Astrocyte of the cerebellum (primary cell): ENCODE results near the gene EEF1AKMT4.

Experiments used
- DNase-seq: peaks from one replicate; pipeline ENCODE4 v3.0.0-alpha.2; 2011; ENCODE audit warnings: low read depth
- H3K4me3 ChIP-seq: 2 replicates; pipeline ENCODE4 v1.5.1; 2011; ENCODE audit warnings: mild to moderate bottlenecking, low read depth, low read length, moderate library complexity
- in situ Hi-C: cut with HindIII; loops from 2 replicates; pipeline ENCODE4 v1.10.0; 2017; ENCODE audit warnings: low sequenced_read_pairs
- TF ChIP-seq, protein P1 (sequence below): IDR thresholded peaks from 2 replicates; pipeline ENCODE4 v1.5.1; 2012; ENCODE audit warnings: low read length, low read depth, moderate library complexity, mild to moderate bottlenecking; ENCODE audit errors: missing control alignments

Gene EEF1AKMT4

DNA sequence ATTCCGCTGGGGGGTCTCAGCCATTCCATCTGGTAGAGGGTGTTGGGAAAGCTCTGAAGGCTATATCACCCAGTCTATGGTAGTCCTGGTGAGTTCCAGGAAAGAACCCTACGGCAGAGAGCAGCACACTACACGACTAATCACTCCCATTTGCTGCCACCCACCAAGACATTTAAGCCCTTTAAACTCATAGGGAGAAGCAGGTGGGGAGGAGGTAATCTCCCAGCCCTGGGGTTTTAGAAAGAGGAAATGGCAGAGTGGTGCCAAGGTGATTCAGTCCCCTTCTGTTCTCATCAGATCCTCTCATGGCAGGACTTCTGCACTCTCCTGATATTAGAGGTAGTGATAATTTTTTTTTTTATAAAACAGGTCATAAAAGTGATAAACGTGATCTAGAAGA lies 30.7 kb upstream of the EEF1AKMT4 start:
- H3K4me3 ChIP-seq, result no peak overlapping the region
- in situ Hi-C loops, result no loop called here
- DNase-seq, result no peak
- TF ChIP-seq, protein P1, sequence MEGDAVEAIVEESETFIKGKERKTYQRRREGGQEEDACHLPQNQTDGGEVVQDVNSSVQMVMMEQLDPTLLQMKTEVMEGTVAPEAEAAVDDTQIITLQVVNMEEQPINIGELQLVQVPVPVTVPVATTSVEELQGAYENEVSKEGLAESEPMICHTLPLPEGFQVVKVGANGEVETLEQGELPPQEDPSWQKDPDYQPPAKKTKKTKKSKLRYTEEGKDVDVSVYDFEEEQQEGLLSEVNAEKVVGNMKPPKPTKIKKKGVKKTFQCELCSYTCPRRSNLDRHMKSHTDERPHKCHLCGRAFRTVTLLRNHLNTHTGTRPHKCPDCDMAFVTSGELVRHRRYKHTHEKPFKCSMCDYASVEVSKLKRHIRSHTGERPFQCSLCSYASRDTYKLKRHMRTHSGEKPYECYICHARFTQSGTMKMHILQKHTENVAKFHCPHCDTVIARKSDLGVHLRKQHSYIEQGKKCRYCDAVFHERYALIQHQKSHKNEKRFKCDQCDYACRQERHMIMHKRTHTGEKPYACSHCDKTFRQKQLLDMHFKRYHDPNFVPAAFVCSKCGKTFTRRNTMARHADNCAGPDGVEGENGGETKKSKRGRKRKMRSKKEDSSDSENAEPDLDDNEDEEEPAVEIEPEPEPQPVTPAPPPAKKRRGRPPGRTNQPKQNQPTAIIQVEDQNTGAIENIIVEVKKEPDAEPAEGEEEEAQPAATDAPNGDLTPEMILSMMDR, result no peak

DNA sequence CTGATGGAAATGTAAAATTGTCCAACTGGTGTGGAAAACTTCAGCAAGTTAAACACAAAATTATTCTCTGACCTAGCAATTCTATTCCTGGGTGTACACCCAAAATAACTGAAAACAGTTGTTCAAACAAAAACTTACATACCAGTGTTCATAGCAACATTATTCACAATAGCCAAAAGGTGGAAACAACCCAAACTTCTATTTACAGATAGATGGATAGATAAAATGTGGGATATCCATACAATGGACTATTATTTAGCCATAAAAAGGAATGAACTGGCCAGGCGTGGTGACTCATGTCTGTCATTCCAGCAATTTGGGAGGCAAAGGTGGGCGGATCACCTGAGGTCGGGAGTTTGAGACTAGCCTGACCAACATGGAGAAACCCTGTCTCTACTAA lies 27.0 kb upstream of the EEF1AKMT4 start:
- H3K4me3 ChIP-seq, result no peak overlapping the region
- in situ Hi-C loops, result no loop called here
- DNase-seq, result no peak
- TF ChIP-seq, protein P1, result no peak

DNA sequence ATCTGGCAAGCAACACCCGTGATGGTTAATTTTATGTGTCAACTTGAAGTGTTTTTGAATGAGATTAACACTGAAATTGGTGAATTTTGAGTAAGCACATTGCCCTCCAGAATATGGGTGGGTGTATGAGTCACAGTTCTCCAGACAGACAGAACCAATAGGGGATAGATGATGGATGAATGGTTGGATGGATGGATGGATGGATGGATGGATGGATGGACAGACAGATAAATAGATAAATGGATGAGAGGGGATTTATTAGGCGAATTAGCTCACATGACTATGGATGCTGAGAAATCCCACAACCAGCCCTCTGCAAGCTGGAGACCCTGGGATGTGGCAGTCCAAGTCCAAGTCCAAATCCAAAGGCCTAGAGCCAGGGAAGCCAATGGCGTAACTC lies 25.5 kb upstream of the EEF1AKMT4 start:
- TF ChIP-seq, protein P1, result no peak
- in situ Hi-C loops, result no loop called here
- DNase-seq, result no peak
- no peak overlapping the region for H3K4me3 ChIP-seq

DNA sequence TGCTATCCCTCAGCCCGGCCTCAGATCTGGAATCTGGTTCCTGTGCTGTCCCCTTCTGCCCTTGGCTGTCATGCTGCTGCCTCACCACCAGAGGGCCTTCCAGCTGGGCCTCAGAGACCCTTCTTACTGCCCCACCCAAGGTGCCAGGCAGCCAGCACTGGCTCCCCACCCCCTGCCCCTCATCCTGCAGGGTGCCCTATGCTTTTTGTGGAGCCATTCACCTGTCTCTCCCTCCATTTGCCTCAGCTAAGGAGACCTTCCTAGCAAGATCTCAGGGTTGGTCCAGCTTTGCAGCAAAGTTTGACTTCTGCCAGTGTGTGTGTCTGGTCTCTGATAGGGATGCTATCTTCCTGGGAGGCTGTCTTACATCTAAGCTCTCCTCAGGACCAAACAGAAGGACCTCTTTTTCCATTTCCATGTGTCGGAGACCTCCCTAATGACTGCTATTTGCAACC lies 22.0 kb upstream of the EEF1AKMT4 start:
- TF ChIP-seq, protein P1, result peak; percentile 84
- no peak for DNase-seq
- H3K4me3 ChIP-seq, result no peak overlapping the region
- in situ Hi-C loops, result loop anchor here (25.0 kb wide), 1 partner anchor 340 kb away; the partner anchor contains the start of gene PARL

DNA sequence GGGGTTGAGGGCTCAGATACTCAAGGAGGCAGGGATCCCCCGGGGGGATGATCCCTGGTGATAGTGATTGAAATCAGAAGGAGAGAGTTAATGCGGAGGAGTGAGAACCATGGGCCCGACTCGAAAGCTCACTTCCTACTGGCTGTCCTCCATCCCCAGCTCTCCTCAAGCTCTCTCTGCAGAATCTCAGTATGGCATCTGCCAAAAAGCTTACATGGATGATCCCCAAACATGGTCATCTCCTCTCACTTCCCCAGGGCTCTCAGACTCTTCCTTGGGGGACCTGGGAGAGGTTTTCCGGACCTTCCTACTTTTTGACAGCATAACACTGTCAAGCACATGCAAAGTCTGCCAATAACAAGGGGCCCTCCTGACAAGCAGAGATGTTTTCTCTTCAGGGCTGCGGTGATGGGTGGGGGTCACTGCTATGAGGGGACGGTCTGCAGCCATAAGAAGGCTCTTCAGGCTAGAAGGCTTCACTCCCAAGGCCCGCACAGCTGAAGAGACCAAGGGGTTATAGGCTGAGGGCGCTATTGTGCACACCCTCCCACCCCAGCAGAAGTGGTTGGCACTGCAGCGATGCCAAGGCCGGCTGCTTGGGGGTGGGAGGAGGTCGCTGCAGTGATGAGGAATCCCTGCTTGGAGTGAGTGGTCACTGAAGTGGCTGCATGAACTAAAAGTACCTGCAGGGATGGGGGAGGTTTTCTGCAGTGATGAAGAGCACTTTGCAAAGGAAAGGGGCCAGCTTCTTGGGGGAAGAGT lies 20.9 kb upstream of the EEF1AKMT4 start:
- H3K4me3 ChIP-seq, result peak overlapping the region; percentile 33
- TF ChIP-seq, protein P1, result no peak
- no peak for DNase-seq
- in situ Hi-C loops, result loop anchor here (25.0 kb wide), 1 partner anchor 341 kb away; the partner anchor contains the start of gene PARL

DNA sequence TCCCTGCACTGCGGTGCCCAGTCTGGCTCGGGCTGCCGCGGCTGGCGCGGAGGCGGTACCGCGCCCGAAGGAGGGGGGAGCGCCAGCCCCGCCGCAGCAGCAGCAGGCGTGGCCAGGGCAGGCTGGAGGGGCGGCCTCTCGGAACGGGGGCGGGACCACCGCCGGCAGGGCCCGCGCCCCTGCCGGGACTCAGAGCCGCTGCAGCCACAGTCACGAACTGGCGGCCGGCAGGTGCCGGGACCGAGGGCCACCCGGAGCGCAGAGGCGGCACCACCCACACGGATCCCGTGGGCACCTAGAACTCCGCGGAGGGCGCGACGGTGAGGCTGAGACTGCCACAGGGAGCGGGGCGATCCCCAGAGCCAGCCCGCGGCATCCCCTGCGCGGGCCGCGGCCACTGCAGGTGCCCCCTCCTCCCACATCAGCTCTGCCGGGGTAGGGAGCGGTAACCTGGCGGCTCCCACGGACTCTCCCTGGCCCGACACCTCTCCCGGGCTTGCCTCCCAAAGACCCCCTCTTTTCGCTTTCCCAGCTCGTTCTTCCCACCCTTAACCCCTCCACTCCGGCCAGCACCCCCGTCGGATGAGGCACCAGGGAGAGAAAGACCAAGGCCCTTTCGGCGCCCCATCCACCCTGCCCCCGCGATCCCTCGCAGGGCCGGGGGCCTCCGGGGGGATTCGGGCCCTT lies 19.9 kb upstream of the EEF1AKMT4 start, which contains the start of gene VWA5B2:
VWA5B2 (plus strand) TSS at position 192 of the 687 bp plus-strand sequence. CDS start 944 bp downstream, outside the sequence.
- TF ChIP-seq, protein P1, result peak; percentile 11
- peak within 1 kb of the TSS; percentile 33 for H3K4me3 ChIP-seq
- DNase-seq, result no peak
- in situ Hi-C loops, result loop anchor here (25.0 kb wide), 1 partner anchor 342 kb away; the partner anchor contains the start of gene PARL
